A549 (cell line): ENCODE measurements around the gene TMEM255A. TPM values are rescaled to one million over a fixed set of nuclear protein-coding genes. Genes with fewer than 3 reads are reported as not detected.

Source experiments
- ATAC-seq, 2 experiments: fragments of 200-7000 bp in 1 of 2; fragments of >200 bp in 1 of 2; cut with Nextera tagmentation in 1 of 2; cut with Tn5 transposase in 1 of 2; 3 replicates each; pipeline versions ENCODE4 v1.8.0 to v1.9.1; 2018 to 2020; ENCODE audit warnings: mild to moderate bottlenecking in 1 of 2, moderate library complexity in 1 of 2
- CTCF ChIA-PET: fragments of 300-600 bp; sonication (Branson Sonifier 250); formaldehyde crosslinking; extraction: SDS; loops from one replicate; lab custom pipeline; 2021; ENCODE audit warnings: antibody characterized with exemption, inconsistent platforms; lab: Yijun Ruan, JAX
- POLR2A ChIA-PET: fragments of 350-600 bp; formaldehyde crosslinking; extraction: SDS; loops from one replicate; lab custom pipeline; 2021; ENCODE audit warnings: antibody characterized with exemption, inconsistent platforms; lab: Yijun Ruan, JAX
- DNase-seq, 2 experiments: peaks; one replicate each; pipeline versions ENCODE4 v3.0.0 to v3.0.0-alpha.2; 2011 to 2016; ENCODE audit warnings: low read depth in 1 of 2, low spot score in 1 of 2
- FAIRE-seq: peaks from 2 replicates; lab custom pipeline; 2011; peaks lifted over from hg19 to GRCh38; lab: Jason Lieb, UNC
- H3K27ac ChIP-seq, 2 experiments: fragments of >200 bp; sonication (Bioruptor Twin); formaldehyde crosslinking; 3 replicates each; pipeline ENCODE4 v1.5.1; 2016 to 2017
- H3K4me1 ChIP-seq: fragments of >200 bp; sonication (Bioruptor Twin); formaldehyde crosslinking; 3 replicates; pipeline ENCODE4 v1.6.1; 2016
- H3K4me2 ChIP-seq: fragments of >200 bp; sonication (Bioruptor Twin); formaldehyde crosslinking; 3 replicates; pipeline ENCODE4 v1.6.1; 2016
- H3K4me3 ChIP-seq: fragments of >200 bp; sonication (Bioruptor Twin); formaldehyde crosslinking; 3 replicates; pipeline ENCODE4 v1.5.1; 2016
- H3K9me3 ChIP-seq: fragments of >200 bp; sonication (Bioruptor Twin); formaldehyde crosslinking; 3 replicates; pipeline ENCODE4 v1.6.1; 2016
- CBX8 ChIP-seq: fragments of 200-600 bp; sonication (generic); IDR thresholded peaks from 2 replicates; pipeline ENCODE4 v1.6.1; 2016
- CEBPB ChIP-seq, 2 experiments: fragments of >200 bp in 1 of 2; sonication (Bioruptor Twin) in 1 of 2; formaldehyde crosslinking in 1 of 2; IDR thresholded peaks; 2 replicates each; pipeline ENCODE4 v1.6.1; 2012 to 2016
- EHMT2 ChIP-seq: fragments of 200-600 bp; sonication (generic); IDR thresholded peaks from 2 replicates; pipeline ENCODE4 v1.6.1; 2016; ENCODE audit warnings: antibody characterized with exemption, low read depth, mild to moderate bottlenecking, moderate library complexity
- EP300 ChIP-seq, 2 experiments: fragments of >200 bp; sonication (Bioruptor Twin); formaldehyde crosslinking; IDR thresholded peaks; 2 replicates in 1 of 2; 3 replicates in 1 of 2; pipeline ENCODE4 v1.6.1; 2016 to 2017
- FOXS1 ChIP-seq: fragments of 250-450 bp; sonication (Bioruptor Pico); IDR thresholded peaks from 2 replicates; pipeline ENCODE4 v1.5.0; 2020; ENCODE audit warnings: mild to moderate bottlenecking, moderate library complexity
- GATA3 ChIP-seq: IDR thresholded peaks from 2 replicates; pipeline ENCODE4 v1.6.1; 2012; ENCODE audit warnings: borderline replicate concordance
- HDAC2 ChIP-seq: fragments of 200-600 bp; sonication (generic); IDR thresholded peaks from 2 replicates; pipeline ENCODE4 v1.6.1; 2016
- HEYL ChIP-seq: fragments of 250-450 bp; sonication (Bioruptor Pico); IDR thresholded peaks from 2 replicates; pipeline ENCODE4 v1.8.0; 2021; ENCODE audit warnings: mild to moderate bottlenecking, moderate library complexity
- HMGXB4 ChIP-seq: fragments of 250-450 bp; sonication (Bioruptor Pico); IDR thresholded peaks from 2 replicates; pipeline ENCODE4 v1.5.0; 2021; ENCODE audit warnings: mild to moderate bottlenecking, moderate library complexity, borderline replicate concordance
- JUN ChIP-seq, 2 experiments: fragments of >200 bp; sonication (Bioruptor Twin); formaldehyde crosslinking; IDR thresholded peaks; 2 replicates in 1 of 2; 3 replicates in 1 of 2; pipeline ENCODE4 v1.6.1; 2016 to 2017
- JUNB ChIP-seq: fragments of >200 bp; sonication (Bioruptor Twin); formaldehyde crosslinking; IDR thresholded peaks from 2 replicates; pipeline ENCODE4 v1.6.1; 2016
- KDM1A ChIP-seq: fragments of 200-600 bp; sonication (generic); IDR thresholded peaks from 2 replicates; pipeline ENCODE4 v1.6.1; 2016; ENCODE audit warnings: low read depth, mild to moderate bottlenecking
- MAFK ChIP-seq: fragments of 450-650 bp; IDR thresholded peaks from 2 replicates; pipeline ENCODE4 v1.6.1; 2014; ENCODE audit not compliant: partially characterized antibody
- NFE2L2 ChIP-seq: fragments of 150-350 bp; conservative IDR thresholded peaks from 2 replicates; pipeline ENCODE4 v1.6.1; 2014; ENCODE audit warnings: low read length
- NPAS2 ChIP-seq: fragments of 250-450 bp; sonication (Bioruptor Pico); IDR thresholded peaks from 2 replicates; pipeline ENCODE4 v1.8.0; 2022; ENCODE audit warnings: mild to moderate bottlenecking, moderate library complexity, borderline replicate concordance
- PHF8 ChIP-seq: fragments of 200-600 bp; sonication (generic); IDR thresholded peaks from 2 replicates; pipeline ENCODE4 v1.6.1; 2016; ENCODE audit warnings: low read depth, mild to moderate bottlenecking, antibody characterized with exemption, moderate library complexity, borderline replicate concordance
- POLR2AphosphoS2 ChIP-seq: conservative IDR thresholded peaks from 2 replicates; pipeline ENCODE4 v1.6.1; 2012; ENCODE audit warnings: low read length, improper control_type of control experiment, inconsistent platforms
- RAD21 ChIP-seq, 2 experiments: fragments of >200 bp in 1 of 2; sonication (Bioruptor Twin) in 1 of 2; formaldehyde crosslinking in 1 of 2; IDR thresholded peaks in 1 of 2; conservative IDR thresholded peaks in 1 of 2; 2 replicates in 1 of 2; 3 replicates in 1 of 2; pipeline ENCODE4 v1.6.1; 2012 to 2018; ENCODE audit warnings: inconsistent platforms in 1 of 2
- RNF2 ChIP-seq: fragments of 200-600 bp; sonication (generic); IDR thresholded peaks from 2 replicates; pipeline ENCODE4 v1.6.1; 2016; ENCODE audit warnings: low read depth, mild to moderate bottlenecking, antibody characterized with exemption, moderate library complexity, borderline replicate concordance
- SREBF2 ChIP-seq: fragments of 450-650 bp; IDR thresholded peaks from 2 replicates; pipeline ENCODE4 v1.6.1; 2014; ENCODE audit warnings: mild to moderate bottlenecking, moderate library complexity
- TP53 ChIP-seq: fragments of 250-450 bp; sonication (Bioruptor Pico); IDR thresholded peaks from 2 replicates; pipeline ENCODE4 v1.5.0; 2021; ENCODE audit warnings: mild to moderate bottlenecking, moderate library complexity
- ZC3H11A ChIP-seq: fragments of 450-650 bp; IDR thresholded peaks from 2 replicates; pipeline ENCODE4 v1.6.1; 2014; ENCODE audit warnings: antibody characterized with exemption, mild to moderate bottlenecking
- ZNF302 ChIP-seq: fragments of 250-450 bp; sonication (Bioruptor Pico); IDR thresholded peaks from 2 replicates; pipeline ENCODE4 v1.9.0; 2021; ENCODE audit warnings: inconsistent platforms, mild to moderate bottlenecking, moderate library complexity
- ZSCAN20 ChIP-seq: fragments of 250-450 bp; sonication (Bioruptor Pico); IDR thresholded peaks from 2 replicates; pipeline ENCODE4 v1.8.0; 2022; ENCODE audit warnings: mild to moderate bottlenecking, moderate library complexity
- WGBS: methylation state at CpG from one replicate; pipeline ENCODE4 v1.1.6; 2017; ENCODE audit errors: missing lambda C conversion rate; 5-methylcytosine and 5-hydroxymethylcytosine counted together
- polyA plus RNA-seq, 4 experiments: library from polyadenylated mRNA; depleted of rRNA in 3 of 4; stranded (reverse); fragments of >200 nt; fragmentation: RNase III in 1 of 4; extraction: RNeasy Plus Mini Kit Qiagen cat#74134 plus additional on column Dnase treatment in 1 of 4; gene quantifications; 2 replicates in 3 of 4; 3 replicates in 1 of 4; pipeline ENCODE4 v1.2.3, GENCODE V29; 2011 to 2017
- TF ChIP-seq, protein P1 (sequence below): fragments of >200 bp; sonication (Bioruptor Twin); formaldehyde crosslinking; IDR thresholded peaks from 3 replicates; pipeline ENCODE4 v1.6.1; 2016
- TF ChIP-seq, protein P2 (sequence below): IDR thresholded peaks from 2 replicates; pipeline ENCODE4 v1.6.1; 2012

TMEM255A gene
- polyA plus RNA-seq, 2 of the 4 experiments (the other 2 are of a cell fraction), result 0.03 to 0.16 TPM

- no peak for TF ChIP-seq GATA3
- TF ChIP-seq FOXS1 (CRISPR knock-in tag), result no peak
- no peak for TF ChIP-seq TP53
- no peak for TF ChIP-seq HMGXB4
- TF ChIP-seq RNF2, result no peak
- TF ChIP-seq HDAC2, result no peak
- no peak for TF ChIP-seq ZSCAN20 (CRISPR knock-in tag)
- no peak for TF ChIP-seq JUN (IDR thresholded peaks at IDR 0.05)
- no peak for TF ChIP-seq PHF8
- no peak for TF ChIP-seq CEBPB (IDR thresholded peaks at IDR 0.05)
- TF ChIP-seq POLR2AphosphoS2, result no peak
- no peak for TF ChIP-seq ZNF302 (CRISPR knock-in tag)
- no peak for TF ChIP-seq JUNB
- TF ChIP-seq CBX8, result no peak
- TF ChIP-seq HEYL, result no peak
- TF ChIP-seq, protein P1, sequence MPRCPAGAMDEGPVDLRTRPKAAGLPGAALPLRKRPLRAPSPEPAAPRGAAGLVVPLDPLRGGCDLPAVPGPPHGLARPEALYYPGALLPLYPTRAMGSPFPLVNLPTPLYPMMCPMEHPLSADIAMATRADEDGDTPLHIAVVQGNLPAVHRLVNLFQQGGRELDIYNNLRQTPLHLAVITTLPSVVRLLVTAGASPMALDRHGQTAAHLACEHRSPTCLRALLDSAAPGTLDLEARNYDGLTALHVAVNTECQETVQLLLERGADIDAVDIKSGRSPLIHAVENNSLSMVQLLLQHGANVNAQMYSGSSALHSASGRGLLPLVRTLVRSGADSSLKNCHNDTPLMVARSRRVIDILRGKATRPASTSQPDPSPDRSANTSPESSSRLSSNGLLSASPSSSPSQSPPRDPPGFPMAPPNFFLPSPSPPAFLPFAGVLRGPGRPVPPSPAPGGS, result no peak
- TF ChIP-seq, all 56 proteins: peak for 0
- H3K4me3 ChIP-seq, result peak overlapping the region; percentile 89
- FAIRE-seq, result no peak
- peak; percentile 31 to 58; a peak in 4 of 6 replicates for ATAC-seq
- no peaks in the 10 kb centered on the region for H3K9me3 ChIP-seq
- peak overlapping the region; percentile 86 for H3K4me2 ChIP-seq
- CTCF ChIA-PET, result interaction anchor here (1.2 kb wide), 1 partner anchor 30 kb away, joined by 3 read pairs; no protein-coding TSS in a partner anchor
- POLR2A ChIA-PET, result no interaction called here
- DNase-seq, result no peak
- under 1% methylated on average over 16 of the region's 16 CpGs for WGBS
- peak overlapping the region; percentile 85 to 93 for H3K27ac ChIP-seq
- peaks cover 4% of the 10 kb centered on the region; the same call in 1 of the 3 replicates for H3K4me1 ChIP-seq
Observed at GRCh38 chrX:120244395-120244734, 66.9 kb downstream of the TMEM255A start.

DNA sequence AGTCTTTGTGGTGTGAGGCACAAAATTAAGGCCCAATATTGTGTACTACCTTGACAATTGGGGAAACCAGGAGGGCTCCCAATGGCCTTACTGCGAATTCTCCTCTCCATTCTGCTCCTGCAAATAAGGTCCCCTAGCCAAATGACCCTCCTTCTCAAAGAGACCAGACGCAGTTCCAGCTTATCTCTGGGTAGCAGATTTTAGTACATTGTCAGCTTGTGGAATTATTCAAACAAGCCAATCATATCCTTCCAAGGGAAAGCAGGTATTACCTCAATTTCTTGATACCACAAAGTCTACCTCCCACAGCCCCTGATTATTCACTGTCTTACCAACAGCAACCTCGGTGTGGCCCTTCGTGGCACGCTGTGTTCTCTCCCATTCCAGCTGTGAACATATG is 68.4 kb downstream of the TMEM255A start:
- Histone ChIP-seq H3K4me3 (no peak overlapping the region), H3K4me2 (no peak overlapping the region), H3K4me1 (peaks cover 4% of the 10 kb centered on the region; the same call in 1 of the 3 replicates), H3K27ac (no peak overlapping the region), H3K9me3 (no peaks in the 10 kb centered on the region)
- POLR2A ChIA-PET, result no interaction called here
- ATAC-seq (no peak), DNase-seq (no peak), FAIRE-seq (no peak)
- TF ChIP-seq RAD21 (conservative IDR thresholded peaks at IDR 0.05 in 1 of 2, IDR thresholded peaks at IDR 0.05 in 1 of 2) (no peak), EP300 (IDR thresholded peaks at IDR 0.05) (no peak), SREBF2 (no peak), EHMT2 (no peak), KDM1A (no peak), ZC3H11A (no peak), NPAS2 (no peak), NFE2L2 (no peak), MAFK (no peak)
- TF ChIP-seq, protein P2, sequence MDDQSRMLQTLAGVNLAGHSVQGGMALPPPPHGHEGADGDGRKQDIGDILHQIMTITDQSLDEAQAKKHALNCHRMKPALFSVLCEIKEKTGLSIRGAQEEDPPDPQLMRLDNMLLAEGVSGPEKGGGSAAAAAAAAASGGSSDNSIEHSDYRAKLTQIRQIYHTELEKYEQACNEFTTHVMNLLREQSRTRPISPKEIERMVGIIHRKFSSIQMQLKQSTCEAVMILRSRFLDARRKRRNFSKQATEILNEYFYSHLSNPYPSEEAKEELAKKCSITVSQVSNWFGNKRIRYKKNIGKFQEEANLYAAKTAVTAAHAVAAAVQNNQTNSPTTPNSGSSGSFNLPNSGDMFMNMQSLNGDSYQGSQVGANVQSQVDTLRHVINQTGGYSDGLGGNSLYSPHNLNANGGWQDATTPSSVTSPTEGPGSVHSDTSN, result no peak
- TF ChIP-seq, protein P1, result no peak
- CTCF ChIA-PET, result no interaction called here
- 84% methylated on average over 5 of the region's 5 CpGs for WGBS
